ENCODE data around the gene RAD9A.

RAD9A gene

GRCh38 chr11:67391304-67392182 lies at the start of gene RAD9A:
Gene RAD9A (plus strand): TSS chr11:67391986. CDS start chr11:67392045, 59 bp downstream.
- no peak for DNase-seq

- no peak for DNase-seq
Observed at GRCh38 chr11:67344264-67344663, 47.5 kb upstream of the RAD9A start.

GRCh38 chr11:67345247-67345919 lies 46.4 kb upstream of the RAD9A start:
- no peak for DNase-seq

GRCh38 chr11:67345920-67346819 lies 45.6 kb upstream of the RAD9A start:
- no peak for DNase-seq

GRCh38 chr11:67347964-67348749 lies 43.6 kb upstream of the RAD9A start:
- no peak for DNase-seq

GRCh38 chr11:67349036-67349435 lies 42.8 kb upstream of the RAD9A start:
- DNase-seq, result no peak

- no peak for DNase-seq
Observed at GRCh38 chr11:67349457-67349856, 42.3 kb upstream of the RAD9A start.

- DNase-seq, result no peak
Observed at GRCh38 chr11:67349928-67350465, 41.8 kb upstream of the RAD9A start.

- DNase-seq, result peak; percentile 65
Observed at GRCh38 chr11:67351275-67352005, 40.3 kb upstream of the RAD9A start.

- peak; percentile 65 for DNase-seq
Observed at GRCh38 chr11:67352546-67353316, 39.1 kb upstream of the RAD9A start.

GRCh38 chr11:67353317-67354074 lies 38.3 kb upstream of the RAD9A start, which contains the start of gene POLD4:
Gene POLD4 (minus strand): TSS chr11:67353546. CDS start chr11:67353399, 147 bp downstream.
- peak; percentile 79 for DNase-seq

- no peak for DNase-seq
Observed at GRCh38 chr11:67354075-67355022, 37.4 kb upstream of the RAD9A start.

- DNase-seq, result no peak
Observed at GRCh38 chr11:67355023-67355793, 36.6 kb upstream of the RAD9A start.

- DNase-seq, result no peak
Observed at GRCh38 chr11:67355794-67356386, 35.9 kb upstream of the RAD9A start.

GRCh38 chr11:67356387-67356863 lies 35.4 kb upstream of the RAD9A start:
- no peak for DNase-seq

GRCh38 chr11:67356864-67357561 lies 34.8 kb upstream of the RAD9A start:
- peak; percentile 67 for DNase-seq

All from NCI-H2029 treated with DMSO at 0.1 percent for 48 hours (cell line).